ENCODE data around the gene CHST11.

GRCh38 chr12:104626069-104626837 is 169.5 kb downstream of the CHST11 start:
- no peak for TF ChIP-seq POLR2A (IDR thresholded peaks at IDR 0.05)
- TF ChIP-seq CTCF (IDR thresholded peaks at IDR 0.05 in 8 of 11, conservative IDR thresholded peaks at IDR 0.05 in 3 of 11) = no peak
- no peak for TF ChIP-seq POLR2AphosphoS5 (IDR thresholded peaks at IDR 0.05)

Measured in spleen (tissue), 7 donors.